HUES6 (cell line): ENCODE measurements around the gene PMEPA1.

ENCODE experiments used
- H3K27ac ChIP-seq: 2 replicates; pipeline ENCODE4 v1.7.0; 2013; ENCODE audit warnings: low read depth, mild to moderate bottlenecking, low read length, inconsistent platforms
- H3K27me3 ChIP-seq: 2 replicates; pipeline ENCODE4 v1.6.1; 2013; ENCODE audit warnings: low read length; ENCODE audit not compliant: control insufficient read depth, insufficient read depth
- H3K36me3 ChIP-seq: 2 replicates; pipeline ENCODE4 v1.6.1; 2013; ENCODE audit warnings: low read length; ENCODE audit not compliant: control insufficient read depth, insufficient read depth
- H3K4me1 ChIP-seq: 2 replicates; pipeline ENCODE4 v1.6.1; 2013; ENCODE audit warnings: low read length; ENCODE audit not compliant: control insufficient read depth, insufficient read depth
- H3K4me3 ChIP-seq: 2 replicates; pipeline ENCODE4 v1.5.1; 2013; ENCODE audit warnings: low read depth, low read length
- H3K9ac ChIP-seq: one replicate; pipeline ENCODE4 v1.6.1; 2013; ENCODE audit warnings: mild to moderate bottlenecking, low read length
- H3K9me3 ChIP-seq: 2 replicates; pipeline ENCODE4 v1.6.1; 2013; ENCODE audit warnings: low read depth, low read length; ENCODE audit not compliant: control insufficient read depth, insufficient read depth

The PMEPA1 gene

DNA sequence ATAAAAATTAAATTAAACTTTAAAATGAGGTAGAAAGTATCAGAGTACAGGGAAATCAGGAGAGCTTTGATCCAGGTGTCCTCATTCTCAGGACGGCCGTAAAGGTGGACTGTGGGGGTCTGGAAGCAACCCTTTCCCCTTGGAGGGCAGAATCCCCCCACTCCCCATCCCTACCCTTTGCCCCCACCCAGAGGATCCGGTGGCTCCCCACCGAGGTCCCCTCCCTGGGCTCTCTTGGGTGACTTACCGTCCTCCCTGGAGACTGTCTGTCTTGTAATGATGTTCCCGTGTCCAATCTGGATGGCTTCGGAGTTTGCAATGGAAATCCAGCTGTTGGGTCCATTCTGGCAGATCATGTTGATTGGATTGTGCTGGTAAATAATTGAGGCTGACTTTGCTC lies 96.9 kb downstream of the PMEPA1 start:
- no peaks in the 10 kb centered on the region for H3K27me3 ChIP-seq
- H3K27ac ChIP-seq: no peak overlapping the region
- no peaks in the 10 kb centered on the region for H3K9me3 ChIP-seq
- H3K4me3 ChIP-seq: no peak overlapping the region
- H3K9ac ChIP-seq: no peak overlapping the region
- no peaks in the 10 kb centered on the region for H3K36me3 ChIP-seq
- no peaks in the 10 kb centered on the region for H3K4me1 ChIP-seq

DNA sequence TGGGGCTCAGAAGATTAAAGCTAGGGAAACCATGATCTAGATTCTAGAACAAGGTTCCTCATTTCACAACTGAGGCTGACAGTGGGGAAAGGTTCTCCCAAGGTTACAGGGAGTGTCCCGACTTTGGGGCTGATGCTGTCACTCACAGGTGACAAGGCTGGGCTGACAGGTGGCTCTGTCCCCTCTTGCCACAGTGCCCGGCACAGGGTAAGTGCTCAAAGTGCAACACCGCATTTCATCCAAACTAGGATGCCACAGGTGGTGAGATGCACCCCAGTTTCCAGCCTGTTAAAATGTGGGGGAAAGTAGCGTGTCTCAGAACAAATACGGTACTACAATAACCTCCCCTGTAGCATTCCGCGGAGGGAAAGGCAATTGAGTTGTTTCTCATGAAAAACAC lies 97.4 kb downstream of the PMEPA1 start:
- Histone ChIP-seq H3K27me3 (no peaks in the 10 kb centered on the region), H3K36me3 (no peaks in the 10 kb centered on the region), H3K4me3 (no peak overlapping the region), H3K9me3 (no peaks in the 10 kb centered on the region), H3K9ac (no peak overlapping the region), H3K27ac (no peak overlapping the region), H3K4me1 (no peaks in the 10 kb centered on the region)

DNA sequence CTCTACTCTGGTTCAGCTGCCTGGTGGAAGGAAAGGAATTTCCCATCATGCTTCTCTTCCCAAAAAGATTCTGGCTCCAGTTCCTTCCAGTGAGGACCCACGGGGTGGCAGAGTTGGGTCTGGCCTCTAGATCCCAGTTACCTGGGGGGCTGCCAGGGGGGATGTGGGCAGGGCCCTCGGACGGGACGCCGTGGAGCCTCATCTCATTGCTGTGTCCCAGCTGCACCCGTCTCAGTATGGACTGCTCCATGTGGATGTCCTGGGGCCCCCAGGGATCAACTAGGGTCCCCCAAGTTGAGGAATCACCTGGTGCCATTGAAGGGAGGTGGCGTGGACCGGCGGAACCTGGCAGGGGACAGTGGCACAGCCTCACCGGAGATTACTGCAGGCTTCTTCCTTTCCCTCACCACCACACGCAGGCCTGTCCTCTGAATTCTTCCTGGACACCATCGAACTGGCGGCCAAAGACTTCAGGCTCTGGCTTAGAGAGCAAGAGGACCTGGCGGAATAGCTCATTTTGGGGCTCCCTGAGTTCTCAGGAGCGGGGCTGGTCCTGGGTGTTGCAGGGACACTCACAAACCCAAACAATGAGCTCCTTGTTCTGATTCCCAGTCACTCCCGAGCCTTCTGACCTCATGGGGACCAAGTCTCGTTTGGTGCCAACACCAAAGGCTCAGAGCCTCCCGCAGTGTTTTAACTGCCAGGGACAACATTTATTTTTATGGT lies 98.1 kb downstream of the PMEPA1 start:
- no peaks in the 10 kb centered on the region for H3K9me3 ChIP-seq
- no peak overlapping the region for H3K4me3 ChIP-seq
- H3K9ac ChIP-seq: no peak overlapping the region
- no peaks in the 10 kb centered on the region for H3K4me1 ChIP-seq
- no peaks in the 10 kb centered on the region for H3K36me3 ChIP-seq
- H3K27ac ChIP-seq: no peak overlapping the region
- H3K27me3 ChIP-seq: no peaks in the 10 kb centered on the region

- Histone ChIP-seq H3K36me3 (no peaks in the 10 kb centered on the region), H3K9ac (no peak overlapping the region), H3K9me3 (no peaks in the 10 kb centered on the region), H3K4me1 (no peaks in the 10 kb centered on the region), H3K27ac (no peak overlapping the region), H3K4me3 (no peak overlapping the region), H3K27me3 (no peaks in the 10 kb centered on the region)
Observed at GRCh38 chr20:57610261-57610952, 99.4 kb downstream of the PMEPA1 start.

DNA sequence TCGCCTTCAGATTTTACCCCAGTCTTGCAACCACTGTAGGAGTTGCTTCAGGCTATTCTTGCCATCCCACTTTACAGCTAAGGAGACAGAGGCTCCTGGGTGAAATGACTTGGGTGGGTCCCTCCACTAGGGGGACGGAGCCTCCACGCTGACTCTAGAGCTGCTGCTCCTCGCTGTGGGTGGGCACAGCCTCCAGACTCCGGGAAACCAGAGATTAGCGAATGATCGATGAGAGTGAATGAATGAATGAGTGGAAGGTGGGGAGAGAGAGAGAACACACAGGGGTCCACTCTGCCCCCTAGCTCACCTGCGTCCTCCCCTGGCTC lies 100.0 kb downstream of the PMEPA1 start:
- Histone ChIP-seq H3K27me3 (no peaks in the 10 kb centered on the region), H3K36me3 (no peaks in the 10 kb centered on the region), H3K4me3 (no peak overlapping the region), H3K9me3 (no peaks in the 10 kb centered on the region), H3K27ac (no peak overlapping the region), H3K4me1 (no peaks in the 10 kb centered on the region), H3K9ac (no peak overlapping the region)

DNA sequence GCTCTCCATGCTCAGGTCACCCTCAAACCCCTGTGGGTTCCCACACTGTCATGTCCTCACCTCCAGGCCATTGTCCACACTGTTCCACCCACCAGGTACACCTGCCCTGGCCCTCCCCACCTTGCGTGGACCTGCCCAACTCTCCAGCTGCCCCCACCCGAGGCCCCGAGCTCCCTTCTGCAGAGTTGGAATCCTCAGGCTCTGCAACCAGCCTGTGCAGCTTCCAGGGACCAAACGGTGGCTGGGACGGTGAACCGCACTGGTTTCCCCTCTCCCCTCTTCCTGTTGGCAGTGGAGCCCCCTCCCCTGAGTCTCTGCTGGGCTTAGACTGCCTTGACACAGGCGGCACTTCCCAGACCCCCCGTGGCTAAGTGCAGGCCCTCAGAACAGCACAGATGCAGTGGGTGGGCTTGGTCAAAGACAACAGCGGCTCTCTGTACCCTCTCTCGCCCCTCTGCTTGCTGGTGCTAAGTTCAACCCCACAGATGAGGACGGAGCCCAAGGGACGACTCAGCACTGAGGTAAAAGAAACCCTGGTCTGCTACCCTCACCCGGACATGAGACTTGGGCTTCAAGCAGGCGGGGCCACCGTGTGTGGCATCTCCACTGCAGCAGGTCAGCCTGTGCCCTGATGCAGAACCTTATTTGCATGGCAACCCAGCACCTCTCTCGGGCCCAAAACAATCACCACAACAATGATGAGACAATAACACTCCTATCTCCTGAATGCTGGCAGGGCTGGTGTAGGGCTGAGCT lies 100.6 kb downstream of the PMEPA1 start:
- Histone ChIP-seq H3K9ac (no peak overlapping the region), H3K27me3 (no peaks in the 10 kb centered on the region)

DNA sequence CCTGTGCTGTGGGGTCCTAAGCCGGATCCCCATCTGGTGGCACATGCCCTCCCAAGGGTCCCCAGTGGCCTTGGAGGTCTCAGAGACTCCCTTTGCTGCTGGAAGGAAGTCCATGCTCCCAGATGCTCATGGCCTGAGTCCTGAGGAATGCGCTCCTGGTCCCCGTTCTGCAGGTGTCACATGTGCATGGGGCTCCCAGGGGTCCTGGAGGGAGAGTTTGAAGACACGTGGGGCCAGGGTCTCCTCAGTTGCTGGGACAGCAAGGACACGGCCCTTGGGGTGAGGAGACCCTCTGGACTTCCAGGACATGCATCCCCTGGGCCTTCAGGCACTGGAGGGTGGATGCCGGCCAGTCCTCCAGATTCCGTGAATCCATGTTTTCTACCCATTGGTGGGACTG lies 101.3 kb downstream of the PMEPA1 start:
- Histone ChIP-seq H3K4me1 (no peaks in the 10 kb centered on the region), H3K27ac (no peak overlapping the region), H3K4me3 (no peak overlapping the region), H3K27me3 (no peaks in the 10 kb centered on the region), H3K9ac (no peak overlapping the region), H3K36me3 (no peaks in the 10 kb centered on the region), H3K9me3 (no peaks in the 10 kb centered on the region)

More for the DNA sequence above, 100.6 kb downstream of the PMEPA1 start:
- H3K4me1 ChIP-seq: no peaks in the 10 kb centered on the region
- no peak overlapping the region for H3K27ac ChIP-seq
- H3K9me3 ChIP-seq: no peaks in the 10 kb centered on the region
- H3K4me3 ChIP-seq: no peak overlapping the region
- no peaks in the 10 kb centered on the region for H3K36me3 ChIP-seq

DNA sequence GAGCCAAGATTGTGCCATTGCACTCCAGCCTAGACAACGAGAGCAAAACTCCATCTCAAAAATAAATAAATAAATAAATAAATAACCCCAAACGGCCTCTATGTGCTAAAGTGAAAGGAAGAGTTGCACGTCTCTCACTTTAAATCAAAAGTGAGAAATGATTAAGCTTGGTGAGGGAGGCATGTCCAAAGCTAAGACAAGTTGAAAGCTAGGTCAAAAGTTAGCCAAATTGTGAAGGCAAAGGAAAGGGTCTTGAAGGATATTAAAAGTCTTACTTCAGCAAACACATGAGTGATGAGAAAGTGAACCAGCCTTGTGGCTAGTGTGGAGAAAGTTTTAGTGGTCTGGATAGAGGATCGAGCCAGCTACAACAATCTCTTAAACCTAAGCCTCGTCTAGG lies 103.9 kb downstream of the PMEPA1 start:
- Histone ChIP-seq H3K27me3 (no peaks in the 10 kb centered on the region), H3K9ac (no peak overlapping the region), H3K36me3 (no peaks in the 10 kb centered on the region), H3K27ac (no peak overlapping the region), H3K4me3 (no peak overlapping the region), H3K9me3 (no peaks in the 10 kb centered on the region), H3K4me1 (no peaks in the 10 kb centered on the region)

- no peak overlapping the region for H3K27ac ChIP-seq
- H3K4me3 ChIP-seq: no peak overlapping the region
- H3K9me3 ChIP-seq: no peaks in the 10 kb centered on the region
- H3K27me3 ChIP-seq: no peaks in the 10 kb centered on the region
- no peaks in the 10 kb centered on the region for H3K4me1 ChIP-seq
- no peak overlapping the region for H3K9ac ChIP-seq
- H3K36me3 ChIP-seq: no peaks in the 10 kb centered on the region
Observed at GRCh38 chr20:57605045-57605444, 104.8 kb downstream of the PMEPA1 start.

- H3K4me1 ChIP-seq: peaks cover 4% of the 10 kb centered on the region; the same call in 1 of the 2 replicates
- H3K9ac ChIP-seq: no peak overlapping the region
- no peaks in the 10 kb centered on the region for H3K27me3 ChIP-seq
- H3K27ac ChIP-seq: no peak overlapping the region
- no peaks in the 10 kb centered on the region for H3K36me3 ChIP-seq
- H3K4me3 ChIP-seq: no peak overlapping the region
- no peaks in the 10 kb centered on the region for H3K9me3 ChIP-seq
Observed at GRCh38 chr20:57603120-57603519, 106.7 kb downstream of the PMEPA1 start.

- H3K4me3 ChIP-seq: no peak overlapping the region
- no peaks in the 10 kb centered on the region for H3K9me3 ChIP-seq
- H3K27ac ChIP-seq: no peak overlapping the region
- no peak overlapping the region for H3K9ac ChIP-seq
- H3K36me3 ChIP-seq: no peaks in the 10 kb centered on the region
- no peaks in the 10 kb centered on the region for H3K27me3 ChIP-seq
- H3K4me1 ChIP-seq: peaks cover 5% of the 10 kb centered on the region; the same call in 1 of the 2 replicates
Observed at GRCh38 chr20:57601737-57602136, 108.1 kb downstream of the PMEPA1 start.
